HG02981 (cell line): Measurements from ENCODE around the gene NOP53.
"Not testable (repeated sequence)": the region's sequence is repeated elsewhere in the genome, so short reads cannot be mapped to it uniquely, and the experiment has no call there.

Source experiments
- ATAC-seq: cut with Tn5 transposase; IDR thresholded peaks from one replicate; pipeline ENCODE4 v1.9.1; 2021; ENCODE audit warnings: mild to moderate bottlenecking, moderate library complexity; ENCODE audit not compliant: unreplicated experiment

Gene NOP53

GRCh38 chr19:47803148-47803547 is 57.8 kb downstream of the NOP53 start:
- ATAC-seq: not testable (repeated sequence)

GRCh38 chr19:47803671-47804070 is 58.3 kb downstream of the NOP53 start:
- not testable (repeated sequence) for ATAC-seq

GRCh38 chr19:47804451-47804850 is 59.1 kb downstream of the NOP53 start, which contains the start of gene TPRX1:
TSS of gene TPRX1 (minus strand) at chr19:47804551. CDS start at chr19:47804539, 12 bp downstream.
- ATAC-seq: not testable (repeated sequence)

- ATAC-seq: no peak
Measured at GRCh38 chr19:47805313-47805712, 60.0 kb downstream of the NOP53 start.

- ATAC-seq: no peak
Measured at GRCh38 chr19:47806435-47806834, 61.1 kb downstream of the NOP53 start.
